HCT116 (cell line): ENCODE results near the gene EIF2B2. TPM values are rescaled to one million over a fixed set of nuclear protein-coding genes. Genes with fewer than 3 reads are reported as not detected.

Experiments
- ATAC-seq: fragments of 200-7000 bp; cut with Tn5 transposase; 2 replicates; pipeline ENCODE4 v1.9.1; 2020; ENCODE audit warnings: mild to moderate bottlenecking, moderate library complexity
- BruUV-seq: library from RNA; stranded (reverse); fragments of 400-500 nt; replicated peaks from 2 replicates; lab custom pipeline; 2021; lab: Mats Ljungman, UMichigan
- CTCF ChIA-PET: fragments of 300-600 bp; sonication (Branson Sonifier 250); formaldehyde crosslinking; loops from one replicate; lab custom pipeline; 2021; ENCODE audit warnings: antibody characterized with exemption; lab: Charles Lee
- POLR2A ChIA-PET: fragments of 300-600, 350-600 bp; sonication (Branson Sonifier 250); formaldehyde crosslinking; loops from one replicate; lab custom pipeline; 2021; ENCODE audit warnings: antibody characterized with exemption; lab: Charles Lee
- RAD21 ChIA-PET, 2 experiments: fragments of 300-600 bp; sonication (Branson Sonifier 250); formaldehyde crosslinking; loops; one replicate each; lab custom pipeline; 2023; ENCODE audit warnings: low total read pairs in 2 of 2; ENCODE audit not compliant: uncharacterized antibody in 2 of 2, unreplicated experiment in 2 of 2, low non-redundant PET in 1 of 2; lab: Charles Lee
- DNase-seq: peaks from one replicate; pipeline ENCODE4 v3.0.0-alpha.2; 2010; ENCODE audit warnings: low read depth, low spot score
- H2AFZ ChIP-seq: fragments of 200-600 bp; shearing (Covaris generic), sonication (generic); 2 replicates; pipeline ENCODE4 v1.6.1; 2017; ENCODE audit warnings: low read depth, mixed run types, mixed read lengths, antibody characterized with exemption, low read length; ENCODE audit not compliant: poor library complexity, severe bottlenecking
- H3K27ac ChIP-seq: 2 replicates; pipeline ENCODE4 v1.5.1; 2012; ENCODE audit warnings: low read depth, low read length
- H3K27me3 ChIP-seq: fragments of 200-600 bp; sonication (generic); 2 replicates; pipeline ENCODE4 v1.6.1; 2016; ENCODE audit warnings: mixed run types, low read length, mixed read lengths; ENCODE audit not compliant: insufficient read depth
- H3K36me3 ChIP-seq, 2 experiments: fragments of 200-500 bp in 1 of 2; fragments of 200-600 bp in 1 of 2; sonication (Bioruptor generic) in 1 of 2; sonication (generic) in 1 of 2; 2 replicates each; pipeline versions ENCODE4 v1.5.1 to v1.6.1; 2014 to 2016; ENCODE audit warnings: low read length in 2 of 2, inconsistent platforms in 1 of 2, mixed read lengths in 1 of 2, mixed run types in 1 of 2; ENCODE audit not compliant: insufficient read depth in 2 of 2, control insufficient read depth in 1 of 2
- H3K4me1 ChIP-seq, 2 experiments: fragments of 200-600 bp in 1 of 2; sonication (generic) in 1 of 2; 2 replicates each; pipeline versions ENCODE4 v1.5.1 to v1.6.1; 2012 to 2017; ENCODE audit warnings: low read length in 2 of 2, inconsistent platforms in 1 of 2, mild to moderate bottlenecking in 1 of 2, mixed read lengths in 1 of 2, mixed run types in 1 of 2, moderate library complexity in 1 of 2; ENCODE audit not compliant: insufficient read depth in 2 of 2, control insufficient read depth in 1 of 2
- H3K4me2 ChIP-seq: fragments of 200-600 bp; sonication (generic); 2 replicates; pipeline ENCODE4 v1.6.1; 2017; ENCODE audit warnings: mixed run types, low read length, mixed read lengths
- H3K4me3 ChIP-seq, 2 experiments: fragments of 200-600 bp in 1 of 2; sonication (generic) in 1 of 2; replicated peaks in 1 of 2; 2 replicates each; pipeline ENCODE4 v1.5.1; 2011 to 2016; ENCODE audit warnings: low read length in 2 of 2, control low read depth in 1 of 2, low read depth in 1 of 2, mild to moderate bottlenecking in 1 of 2, mixed read lengths in 1 of 2, mixed run types in 1 of 2
- H3K79me2 ChIP-seq: fragments of 200-600 bp; sonication (generic); 2 replicates; pipeline ENCODE4 v1.6.1; 2017; ENCODE audit warnings: mild to moderate bottlenecking, mixed run types, low read length, moderate library complexity, mixed read lengths; ENCODE audit not compliant: insufficient read depth
- H3K9ac ChIP-seq: fragments of 200-600 bp; sonication (generic); 2 replicates; pipeline ENCODE4 v1.6.1; 2016; ENCODE audit warnings: low read length, mixed read lengths
- H3K9me2 ChIP-seq: fragments of 200-600 bp; sonication (generic), shearing (Covaris generic); 2 replicates; pipeline ENCODE4 v1.6.1; 2017; ENCODE audit warnings: mixed run types, mild to moderate bottlenecking, moderate library complexity; ENCODE audit not compliant: insufficient read depth
- H3K9me3 ChIP-seq, 2 experiments: fragments of 200-500 bp in 1 of 2; fragments of 200-600 bp in 1 of 2; sonication (Bioruptor generic) in 1 of 2; sonication (generic) in 1 of 2; 2 replicates each; pipeline ENCODE4 v1.6.1; 2014 to 2017; ENCODE audit warnings: low read length in 2 of 2, mixed read lengths in 2 of 2, inconsistent platforms in 1 of 2, low read depth in 1 of 2, mild to moderate bottlenecking in 1 of 2, mixed run types in 1 of 2, moderate library complexity in 1 of 2; ENCODE audit not compliant: control insufficient read depth in 1 of 2, insufficient read depth in 1 of 2
- H4K20me1 ChIP-seq: fragments of 200-600 bp; sonication (generic), shearing (Covaris generic); 2 replicates; pipeline ENCODE4 v1.6.1; 2017; ENCODE audit warnings: mixed run types, mild to moderate bottlenecking, moderate library complexity; ENCODE audit not compliant: insufficient read depth
- CBX3 ChIP-seq: IDR thresholded peaks from 2 replicates; pipeline ENCODE4 v1.6.1; 2012; ENCODE audit warnings: low read depth
- CEBPB ChIP-seq: IDR thresholded peaks from 2 replicates; pipeline ENCODE4 v1.6.1; 2012; ENCODE audit warnings: low read depth
- CTCF ChIP-seq, 3 experiments: fragments of 200-600 bp in 1 of 3; sonication (generic) in 1 of 3; IDR thresholded peaks in 2 of 3; conservative IDR thresholded peaks in 1 of 3; 2 replicates each; pipeline ENCODE4 v1.5.1; 2012 to 2017; ENCODE audit warnings: low read depth in 2 of 3, low read length in 2 of 3, antibody characterized with exemption in 1 of 3, borderline replicate concordance in 1 of 3, control low read depth in 1 of 3, mild to moderate bottlenecking in 1 of 3, mixed read lengths in 1 of 3, mixed run types in 1 of 3, moderate library complexity in 1 of 3; ENCODE audit not compliant: insufficient read depth in 1 of 3
- EGR1 ChIP-seq: IDR thresholded peaks from 2 replicates; pipeline ENCODE4 v1.6.1; 2012; ENCODE audit warnings: low read depth
- ELF1 ChIP-seq: IDR thresholded peaks from 2 replicates; pipeline ENCODE4 v1.6.1; 2012; ENCODE audit warnings: low read depth, borderline replicate concordance
- EZH2phosphoT487 ChIP-seq: fragments of 200-600 bp; IDR thresholded peaks from 2 replicates; pipeline ENCODE4 v1.6.1; 2018; ENCODE audit warnings: antibody characterized with exemption, borderline replicate concordance
- JUND ChIP-seq: IDR thresholded peaks from 2 replicates; pipeline ENCODE4 v1.6.1; 2012
- MAX ChIP-seq: IDR thresholded peaks from 2 replicates; pipeline ENCODE4 v1.6.1; 2012
- POLR2A ChIP-seq: IDR thresholded peaks from 2 replicates; pipeline ENCODE4 v1.7.0; 2011; ENCODE audit warnings: borderline replicate concordance; ENCODE audit not compliant: insufficient read depth, insufficient read length; ENCODE audit errors: extremely low read depth
- POLR2AphosphoS5 ChIP-seq: IDR thresholded peaks from 2 replicates; pipeline ENCODE4 v1.6.1; 2011; ENCODE audit warnings: mild to moderate bottlenecking, low read depth, low read length, moderate library complexity
- RAD21 ChIP-seq: IDR thresholded peaks from 2 replicates; pipeline ENCODE4 v1.6.1; 2012; ENCODE audit warnings: low read depth, mild to moderate bottlenecking
- SIN3A ChIP-seq: IDR thresholded peaks from 2 replicates; pipeline ENCODE4 v1.6.1; 2012; ENCODE audit warnings: low read depth
- SRF ChIP-seq: IDR thresholded peaks from 2 replicates; pipeline ENCODE4 v1.6.1; 2012; ENCODE audit warnings: low read depth
- TCF7L2 ChIP-seq: IDR thresholded peaks from 2 replicates; pipeline ENCODE4 v1.7.0; 2011; ENCODE audit warnings: borderline replicate concordance, inconsistent platforms; ENCODE audit not compliant: insufficient read depth, insufficient read length; ENCODE audit errors: extremely low read depth
- YY1 ChIP-seq: IDR thresholded peaks from 2 replicates; pipeline ENCODE4 v1.6.1; 2011; ENCODE audit warnings: low read length, low read depth, moderate library complexity, mild to moderate bottlenecking; ENCODE audit not compliant: insufficient replicate concordance; ENCODE audit errors: extremely low read depth
- ZBTB33 ChIP-seq: IDR thresholded peaks from 2 replicates; pipeline ENCODE4 v1.6.1; 2011; ENCODE audit warnings: mild to moderate bottlenecking, low read length, moderate library complexity; ENCODE audit not compliant: insufficient replicate concordance; ENCODE audit errors: extremely low read depth
- ZFX ChIP-seq: fragments of 450-650 bp; IDR thresholded peaks from 2 replicates; pipeline ENCODE4 v1.6.1; 2017
- ZNF274 ChIP-seq: fragments of 200-500 bp; sonication (Bioruptor generic); IDR thresholded peaks from 2 replicates; pipeline ENCODE4 v1.6.1; 2014; ENCODE audit warnings: mild to moderate bottlenecking, low read depth, low read length, inconsistent platforms
- intact Hi-C: fragments of 100-400 bp; cut with micrococcal nuclease; formaldehyde crosslinking; loops from 2 replicates; pipeline ENCODE4 v1.10.0; 2022
- total RNA-seq: library from RNA; stranded (reverse); gene quantifications from one replicate; pipeline ENCODE4 v1.2.1, GENCODE V29; 2021; ENCODE audit not compliant: unreplicated experiment

EIF2B2 gene
- total RNA-seq, 1 experiment from 2014 or later = 54.8 TPM

GRCh38 chr14:74976264-74977113, 26.2 kb upstream of the EIF2B2 start:
- H3K4me2 ChIP-seq = no peak overlapping the region
- H3K4me3 ChIP-seq = no peak overlapping the region
- H4K20me1 ChIP-seq = no peaks in the 10 kb centered on the region
- H3K36me3 ChIP-seq = no peaks in the 10 kb centered on the region
- H2AFZ ChIP-seq = no peak overlapping the region
- no peak for TF ChIP-seq ZNF274
- TF ChIP-seq ZBTB33 = no peak
- TF ChIP-seq ELF1 = no peak
- TF ChIP-seq MAX = no peak
- no peak for TF ChIP-seq CBX3
- no peak for TF ChIP-seq ZFX
- TF ChIP-seq POLR2A = no peak
- TF ChIP-seq EGR1 = no peak
- no peak for TF ChIP-seq TCF7L2
- TF ChIP-seq CEBPB = no peak
- no peak for TF ChIP-seq SIN3A
- no peak for TF ChIP-seq JUND
- TF ChIP-seq CTCF (IDR thresholded peaks at IDR 0.05 in 2 of 3, conservative IDR thresholded peaks at IDR 0.05 in 1 of 3; ENCODE audit: borderline replicate concordance in 1 of 3, insufficient read depth in 1 of 3, low read depth in 2 of 3, low read length in 2 of 3) = no peak
- TF ChIP-seq YY1 = no peak
- no peak for TF ChIP-seq POLR2AphosphoS5
- no peak for TF ChIP-seq SRF
- TF ChIP-seq EZH2phosphoT487 = no peak
- TF ChIP-seq RAD21 = no peak
- POLR2A ChIA-PET = no interaction called here
- no TSS peak for BruUV-seq
- ATAC-seq = no peak
- H3K4me1 ChIP-seq = no peaks in the 10 kb centered on the region
- DNase-seq = no peak
- intact Hi-C loops = no loop called here
- no peaks in the 10 kb centered on the region for H3K79me2 ChIP-seq
- CTCF ChIA-PET = no interaction called here
- H3K27ac ChIP-seq = no peak overlapping the region
- H3K9ac ChIP-seq = no peak overlapping the region
- RAD21 ChIA-PET = no interaction called here
- H3K9me2 ChIP-seq = no peaks in the 10 kb centered on the region
- no peaks in the 10 kb centered on the region for H3K9me3 ChIP-seq
- no peaks in the 10 kb centered on the region for H3K27me3 ChIP-seq
